Vagina (tissue), 2 donors: ENCODE data around the gene GREM1.

ENCODE experiments used
- POLR2AphosphoS5 ChIP-seq, 2 donors: sonication (generic); formaldehyde crosslinking; IDR thresholded peaks; one replicate each; pipeline ENCODE4 v1.9.0; 2017; ENCODE audit warnings: antibody characterized with exemption in 2 of 2, mild to moderate bottlenecking in 2 of 2, low read depth in 1 of 2; ENCODE audit not compliant: insufficient read depth in 1 of 2
- TF ChIP-seq, protein P1 (sequence below), 3 experiments: fragments of 450-650 bp in 2 of 3; fragments of 200-600 bp in 1 of 3; sonication (generic) in 1 of 3; IDR thresholded peaks; one replicate each; pipeline ENCODE4 v1.5.1; 2017 to 2019; ENCODE audit warnings: antibody characterized with exemption in 3 of 3, mild to moderate bottlenecking in 2 of 3, moderate library complexity in 2 of 3

GRCh38 chr15:32668942-32669341 is 48.9 kb upstream of the GREM1 start:
- TF ChIP-seq, protein P1, sequence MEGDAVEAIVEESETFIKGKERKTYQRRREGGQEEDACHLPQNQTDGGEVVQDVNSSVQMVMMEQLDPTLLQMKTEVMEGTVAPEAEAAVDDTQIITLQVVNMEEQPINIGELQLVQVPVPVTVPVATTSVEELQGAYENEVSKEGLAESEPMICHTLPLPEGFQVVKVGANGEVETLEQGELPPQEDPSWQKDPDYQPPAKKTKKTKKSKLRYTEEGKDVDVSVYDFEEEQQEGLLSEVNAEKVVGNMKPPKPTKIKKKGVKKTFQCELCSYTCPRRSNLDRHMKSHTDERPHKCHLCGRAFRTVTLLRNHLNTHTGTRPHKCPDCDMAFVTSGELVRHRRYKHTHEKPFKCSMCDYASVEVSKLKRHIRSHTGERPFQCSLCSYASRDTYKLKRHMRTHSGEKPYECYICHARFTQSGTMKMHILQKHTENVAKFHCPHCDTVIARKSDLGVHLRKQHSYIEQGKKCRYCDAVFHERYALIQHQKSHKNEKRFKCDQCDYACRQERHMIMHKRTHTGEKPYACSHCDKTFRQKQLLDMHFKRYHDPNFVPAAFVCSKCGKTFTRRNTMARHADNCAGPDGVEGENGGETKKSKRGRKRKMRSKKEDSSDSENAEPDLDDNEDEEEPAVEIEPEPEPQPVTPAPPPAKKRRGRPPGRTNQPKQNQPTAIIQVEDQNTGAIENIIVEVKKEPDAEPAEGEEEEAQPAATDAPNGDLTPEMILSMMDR (IDR thresholded peaks at IDR 0.05) = no peak
- no peak for TF ChIP-seq POLR2AphosphoS5 (IDR thresholded peaks at IDR 0.05; ENCODE audit: insufficient read depth in 1 of 2, low read depth in 1 of 2)
